Stomach (tissue), 9 donors: Measurements from ENCODE around the gene TBC1D14. TPM values are rescaled to one million over a fixed set of nuclear protein-coding genes. Genes with fewer than 3 reads are reported as not detected.
"Not testable (repeated sequence)": the region's sequence is repeated elsewhere in the genome, so short reads cannot be mapped to it uniquely, and the experiment has no call there.

Source experiments
- DNase-seq, 2 donors: peaks; one replicate each; pipeline versions ENCODE4 v3.0.0 to v3.0.0-alpha.2; 2013 to 2019
- H3K27ac ChIP-seq, 5 donors: fragments of 200-600 bp in 4 of 5; sonication (generic) in 4 of 5; one replicate each; pipeline ENCODE4 v1.5.1; 2013 to 2019; ENCODE audit warnings: mild to moderate bottlenecking in 1 of 5, moderate library complexity in 1 of 5
- H3K27me3 ChIP-seq, 3 donors: fragments of 200-600 bp; sonication (generic); one replicate each; pipeline ENCODE4 v1.5.1; 2017 to 2019; ENCODE audit warnings: mixed run types in 1 of 3
- H3K36me3 ChIP-seq, 4 donors: fragments of 200-600 bp; sonication (generic); 1 replicate in 3 of 4; 2 replicates in 1 of 4; pipeline ENCODE4 v1.5.1; 2016 to 2019
- H3K4me1 ChIP-seq, 4 donors: fragments of 200-600 bp; sonication (generic); one replicate each; pipeline ENCODE4 v1.5.1; 2016 to 2019
- H3K4me3 ChIP-seq, 4 donors: fragments of 200-600 bp; sonication (generic) in 3 of 4; one replicate each; pipeline ENCODE4 v1.5.1; 2016 to 2019; ENCODE audit warnings: mild to moderate bottlenecking in 1 of 4
- H3K9me3 ChIP-seq, 4 donors: fragments of 200-600 bp; sonication (generic); one replicate each; pipeline ENCODE4 v1.5.1; 2016 to 2019
- EP300 ChIP-seq: sonication (generic); formaldehyde crosslinking; IDR thresholded peaks from one replicate; pipeline ENCODE4 v1.6.1; 2017; ENCODE audit warnings: antibody characterized with exemption
- POLR2A ChIP-seq, 4 donors: fragments of 450-650 bp; IDR thresholded peaks; one replicate each; pipeline ENCODE4 v1.6.1; 2016; ENCODE audit warnings: antibody characterized with exemption in 4 of 4, control low read depth in 2 of 4, mild to moderate bottlenecking in 1 of 4, moderate library complexity in 1 of 4
- POLR2AphosphoS5 ChIP-seq, 3 donors: sonication (generic); formaldehyde crosslinking; IDR thresholded peaks; one replicate each; pipeline ENCODE4 v1.6.1; 2016; ENCODE audit warnings: antibody characterized with exemption in 3 of 3
- WGBS, 5 donors: extraction: QIAGEN DNeasy Blood & Tissue Kit in 3 of 5; methylation state at CpG; one replicate each; pipeline versions ENCODE4 v1.1.5 to v1.1.7; 2013 to 2018; 5-methylcytosine and 5-hydroxymethylcytosine counted together
- intact Hi-C: fragments of 100-400 bp; cut with DNase I; formaldehyde crosslinking; loops from one replicate; pipeline ENCODE4 v1.15.1; 2023; ENCODE audit warnings: low total_unique reads
- polyA plus RNA-seq, 3 donors: library from polyadenylated mRNA; stranded (reverse); fragments of 200-250 nt; gene quantifications; one replicate each; pipeline ENCODE4 v1.2.3, GENCODE V29; 2013
- total RNA-seq, 5 donors: library from RNA; depleted of rRNA; stranded (reverse); fragments of >200 nt; gene quantifications; one replicate each; pipeline versions ENCODE4 v1.1.0 to v1.2.3, GENCODE V29; 2014 to 2016
- TF ChIP-seq, protein P1 (sequence below), 7 experiments: fragments of 450-650 bp in 4 of 7; fragments of 200-600 bp in 3 of 7; sonication (generic) in 3 of 7; IDR thresholded peaks; one replicate each; pipeline ENCODE4 v1.5.1; 2016 to 2019; ENCODE audit warnings: antibody characterized with exemption in 7 of 7, control low read depth in 2 of 7, mild to moderate bottlenecking in 1 of 7
- donor health status: healthy with polysubstance abuse.
- donor health status: Bipolar disorder and iron deficiency.
- donor health status: healthy.

Gene TBC1D14
- total and polyA plus RNA-seq, 8 donors, result 19.5 to 72.4 (median 40.4) TPM

DNA sequence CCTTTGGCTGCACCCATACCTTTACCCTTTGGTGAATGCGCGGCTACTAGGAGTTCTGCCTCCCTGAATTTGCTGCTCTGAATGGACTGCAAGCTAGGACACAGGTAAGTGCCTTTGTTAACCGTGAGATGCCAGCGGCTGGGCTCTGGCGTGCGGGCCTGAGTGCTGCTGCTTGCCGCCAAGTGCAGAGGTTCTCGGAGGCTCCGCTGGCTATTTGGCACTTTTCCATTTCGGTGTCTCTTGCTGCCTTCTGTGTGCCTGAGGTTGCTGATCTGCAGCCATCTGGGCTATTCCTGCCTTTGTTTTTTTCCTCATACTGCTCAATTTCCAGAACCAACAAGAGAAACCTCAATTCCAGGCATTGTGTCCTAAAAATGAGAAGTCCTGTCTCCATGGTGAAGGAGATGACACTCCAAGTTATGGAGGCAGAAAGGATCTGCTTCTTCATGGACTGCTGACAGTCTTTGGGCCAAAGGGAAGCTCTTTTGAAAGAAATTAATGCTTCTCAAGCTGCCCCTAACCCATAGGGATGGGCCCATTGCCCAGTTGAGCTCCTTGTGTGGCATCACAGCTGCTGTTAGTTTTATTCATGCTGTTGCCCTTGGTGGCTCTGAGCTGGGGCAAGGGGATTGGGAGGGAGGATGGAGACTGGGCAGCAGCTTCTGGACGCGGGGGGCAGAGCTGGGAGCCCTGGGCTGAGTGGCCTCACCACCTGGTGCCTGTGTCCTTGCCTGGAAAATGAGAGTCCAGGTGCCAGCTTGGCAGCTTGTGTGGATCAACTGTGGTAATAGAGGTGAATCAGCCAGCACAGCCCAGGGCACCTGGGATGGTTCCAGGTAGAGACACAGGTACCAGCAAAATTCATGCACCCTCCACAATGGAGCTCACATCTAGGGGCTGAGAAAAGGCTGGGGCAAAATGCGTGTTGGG, 3.8 kb upstream of the TBC1D14 start:
- Histone ChIP-seq H3K9me3 (no peaks in the 10 kb centered on the region), H3K27me3 (peaks cover 0 to 14% (median 0%) of the 10 kb centered on the region in 3 donors), H3K27ac (no peak overlapping the region), H3K4me3 (no peak overlapping the region), H3K36me3 (no peaks in the 10 kb centered on the region), H3K4me1 (peaks cover 19 to 36% (median 33%) of the 10 kb centered on the region in 4 donors)
- TF ChIP-seq, protein P1, sequence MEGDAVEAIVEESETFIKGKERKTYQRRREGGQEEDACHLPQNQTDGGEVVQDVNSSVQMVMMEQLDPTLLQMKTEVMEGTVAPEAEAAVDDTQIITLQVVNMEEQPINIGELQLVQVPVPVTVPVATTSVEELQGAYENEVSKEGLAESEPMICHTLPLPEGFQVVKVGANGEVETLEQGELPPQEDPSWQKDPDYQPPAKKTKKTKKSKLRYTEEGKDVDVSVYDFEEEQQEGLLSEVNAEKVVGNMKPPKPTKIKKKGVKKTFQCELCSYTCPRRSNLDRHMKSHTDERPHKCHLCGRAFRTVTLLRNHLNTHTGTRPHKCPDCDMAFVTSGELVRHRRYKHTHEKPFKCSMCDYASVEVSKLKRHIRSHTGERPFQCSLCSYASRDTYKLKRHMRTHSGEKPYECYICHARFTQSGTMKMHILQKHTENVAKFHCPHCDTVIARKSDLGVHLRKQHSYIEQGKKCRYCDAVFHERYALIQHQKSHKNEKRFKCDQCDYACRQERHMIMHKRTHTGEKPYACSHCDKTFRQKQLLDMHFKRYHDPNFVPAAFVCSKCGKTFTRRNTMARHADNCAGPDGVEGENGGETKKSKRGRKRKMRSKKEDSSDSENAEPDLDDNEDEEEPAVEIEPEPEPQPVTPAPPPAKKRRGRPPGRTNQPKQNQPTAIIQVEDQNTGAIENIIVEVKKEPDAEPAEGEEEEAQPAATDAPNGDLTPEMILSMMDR (IDR thresholded peaks at IDR 0.05), result no peak
- TF ChIP-seq POLR2A (IDR thresholded peaks at IDR 0.05) (no peak), POLR2AphosphoS5 (IDR thresholded peaks at IDR 0.05) (no peak), EP300 (no peak)
- WGBS, 5 donors, result 87 to 98% (median 92%) methylated on average over 10 to 13 of the region's 13 CpGs
- DNase-seq, result peak in 1 of 2 donors; percentile 25
- intact Hi-C loops, result no loop called here

DNA sequence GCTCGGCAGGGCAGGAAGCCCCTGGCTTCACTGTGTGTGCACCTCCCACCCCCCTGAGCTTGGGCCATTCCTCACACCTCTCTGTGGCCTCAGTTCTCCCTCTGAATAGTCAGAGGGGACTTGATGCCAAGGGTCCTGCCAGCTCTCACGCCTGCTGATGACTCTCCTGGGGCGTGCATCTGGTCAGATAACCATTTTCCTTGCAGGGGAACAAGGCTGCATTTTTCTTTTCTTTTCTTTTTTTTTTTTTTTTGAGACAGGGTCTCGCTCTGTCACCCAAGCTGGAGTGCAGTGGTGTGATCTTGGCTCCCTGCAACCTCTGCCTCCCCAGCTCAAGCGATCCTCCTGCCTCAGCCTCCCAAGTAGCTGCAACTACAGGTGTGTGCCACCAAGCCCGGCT, 3.1 kb upstream of the TBC1D14 start:
- Histone ChIP-seq H3K27me3 (peaks cover 0 to 14% (median 0%) of the 10 kb centered on the region in 3 donors), H3K4me1 (peaks cover 26 to 43% (median 39%) of the 10 kb centered on the region in 4 donors)
- H3K27ac ChIP-seq, DNase-seq, intact Hi-C loops, H3K9me3 ChIP-seq, H3K36me3 ChIP-seq, H3K4me3 ChIP-seq: not testable (repeated sequence)
- 85 to 95% (median 93%) methylated on average over 5 to 6 of the region's 6 CpGs for WGBS, 5 donors

DNA sequence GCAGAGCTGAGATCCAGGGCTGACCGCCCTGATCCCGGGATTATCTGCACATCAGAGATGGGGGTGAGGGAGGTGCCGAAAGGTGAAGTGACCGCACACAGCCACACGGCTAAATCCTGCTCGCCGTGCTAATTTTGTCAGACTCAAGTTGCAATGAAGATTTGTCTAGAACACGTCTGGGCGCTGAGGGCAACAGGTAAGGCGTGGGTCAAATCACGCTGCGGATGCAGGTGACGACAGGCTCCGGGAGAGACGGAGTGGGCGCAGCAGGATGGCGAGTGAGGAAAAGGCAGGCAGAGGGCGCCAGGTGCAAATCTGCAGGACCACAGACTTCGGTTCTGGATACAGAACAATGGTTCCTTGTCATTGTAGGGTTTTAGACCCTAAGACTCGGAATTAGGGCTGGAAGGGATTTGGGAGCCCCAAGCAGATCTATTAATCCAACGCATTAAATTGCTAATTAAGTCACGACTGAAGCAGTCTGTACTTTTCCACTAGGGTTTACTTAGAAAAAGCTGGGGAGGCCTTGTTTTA, 1.9 kb upstream of the TBC1D14 start:
- Histone ChIP-seq H3K9me3 (no peaks in the 10 kb centered on the region), H3K27ac (peak overlapping the region in 2 of 5 donors; percentile 96 to 99), H3K36me3 (no peaks in the 10 kb centered on the region), H3K4me1 (peaks cover 34 to 45% (median 42%) of the 10 kb centered on the region in 4 donors), H3K27me3 (peaks cover 0 to 14% (median 0%) of the 10 kb centered on the region in 3 donors), H3K4me3 (peak overlapping the region in 1 of 4 donors; percentile 6)
- peak; percentile 73 to 84 for DNase-seq
- TF ChIP-seq, protein P1 (IDR thresholded peaks at IDR 0.05), result peak in 5 of 7 experiments; percentile 21 to 73 (median 39)
- TF ChIP-seq POLR2A (IDR thresholded peaks at IDR 0.05), result no peak
- peak in 1 of 3 donors; percentile 30 for TF ChIP-seq POLR2AphosphoS5 (IDR thresholded peaks at IDR 0.05)
- TF ChIP-seq EP300, result no peak
- intact Hi-C loops, result no loop called here
- 20 to 30% (median 24%) methylated on average over 22 of the region's 22 CpGs for WGBS, 5 donors

DNA sequence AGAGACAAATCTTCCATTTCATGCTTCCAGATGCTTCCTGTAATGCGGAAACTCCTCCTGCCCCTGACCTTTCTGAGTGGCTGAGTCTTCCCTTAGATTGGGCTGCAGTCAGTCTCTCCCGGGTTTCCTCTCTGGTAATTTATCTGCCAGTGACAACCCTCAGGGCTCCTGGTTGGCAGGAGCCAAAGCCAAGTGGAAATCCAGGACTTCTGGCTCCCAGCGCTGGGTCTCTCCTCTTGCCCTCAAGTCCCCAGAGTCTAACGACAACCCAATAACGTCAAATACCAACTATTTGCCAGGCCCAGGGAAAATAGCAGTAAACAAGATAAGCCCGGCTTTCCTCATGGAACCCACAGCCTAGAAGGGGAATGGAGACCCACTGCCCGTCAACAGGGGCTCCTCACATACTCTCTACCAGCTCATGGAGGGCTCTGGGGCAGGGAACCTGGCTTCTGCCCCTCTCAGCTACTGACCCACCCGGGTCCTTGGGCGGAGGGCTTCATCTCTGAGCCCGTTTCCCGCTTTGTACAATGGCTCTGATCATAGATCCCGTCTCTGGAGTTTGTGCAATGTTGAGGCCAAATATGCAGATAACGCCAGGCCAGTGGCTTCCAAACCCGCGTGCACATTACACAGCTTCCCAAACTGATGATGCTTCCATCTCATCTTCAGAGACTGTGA, 1.1 kb upstream of the TBC1D14 start:
- Histone ChIP-seq H3K9me3 (no peaks in the 10 kb centered on the region), H3K4me3 (peak overlapping the region; percentile 79 to 95 (median 82)), H3K27me3 (peaks cover 0 to 14% (median 0%) of the 10 kb centered on the region in 3 donors), H3K27ac (peak overlapping the region; percentile 96 to 100 (median 99)), H3K4me1 (peaks cover 38 to 54% (median 46%) of the 10 kb centered on the region in 4 donors), H3K36me3 (no peaks in the 10 kb centered on the region)
- 15 to 26% (median 21%) methylated on average over 13 to 15 of the region's 15 CpGs for WGBS, 5 donors
- intact Hi-C loops, result no loop called here
- TF ChIP-seq POLR2A (IDR thresholded peaks at IDR 0.05), result no peak
- TF ChIP-seq POLR2AphosphoS5 (IDR thresholded peaks at IDR 0.05), result no peak
- TF ChIP-seq, protein P1 (IDR thresholded peaks at IDR 0.05), result no peak
- TF ChIP-seq EP300, result no peak
- DNase-seq, result no peak
